ENCODE results near the gene ARHGAP5.
"Not testable (repeated sequence)": the region's sequence is repeated elsewhere in the genome, so short reads cannot be mapped to it uniquely, and the experiment has no call there.

The ARHGAP5 gene

DNA sequence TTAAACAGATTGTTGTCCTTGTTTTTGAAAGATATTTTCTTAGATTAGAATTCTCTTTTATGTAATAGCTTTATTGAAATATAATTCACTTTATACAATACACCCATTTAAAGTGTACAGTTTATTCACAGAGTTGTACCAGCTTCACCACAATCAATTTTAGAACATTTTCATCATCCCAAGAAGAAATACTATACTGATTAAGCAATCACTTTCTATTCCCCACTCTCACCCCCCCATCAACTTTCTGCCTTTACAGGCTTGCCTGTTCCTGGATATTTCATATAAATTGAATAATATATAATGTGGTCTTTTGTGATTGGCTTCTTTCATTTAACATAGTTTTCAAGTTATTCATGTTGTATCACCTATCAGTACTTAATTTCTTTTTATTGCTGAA is 44.4 kb downstream of the ARHGAP5 start:
- TF ChIP-seq POLR2A (IDR thresholded peaks at IDR 0.05; ENCODE audit: low read depth, low read length), result no peak
- DNase-seq (ENCODE audit: insufficient read length, low spot score) (no peak), FAIRE-seq (no peak)

DNA sequence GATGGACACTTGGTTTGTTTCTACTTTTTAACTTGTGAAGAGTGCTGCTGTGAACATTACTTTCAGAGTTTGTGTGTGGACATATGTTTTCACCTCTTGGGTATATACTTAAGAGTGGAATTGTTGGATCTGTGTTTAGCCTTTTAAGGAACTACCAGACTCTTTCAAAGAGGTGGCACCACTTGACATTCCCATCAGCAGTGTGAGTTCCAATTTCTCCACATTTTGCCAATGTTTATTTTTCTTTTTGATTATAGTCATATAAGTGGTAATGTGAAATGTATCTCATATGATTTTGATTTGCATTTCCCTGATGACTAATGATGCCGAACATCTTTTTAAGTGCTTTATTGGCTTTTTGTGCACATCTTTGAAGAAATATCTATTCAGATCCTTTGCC is 44.8 kb downstream of the ARHGAP5 start:
- TF ChIP-seq POLR2A (IDR thresholded peaks at IDR 0.05; ENCODE audit: low read depth, low read length), result no peak
- DNase-seq (ENCODE audit: insufficient read length, low spot score) (no peak), FAIRE-seq (no peak)

DNA sequence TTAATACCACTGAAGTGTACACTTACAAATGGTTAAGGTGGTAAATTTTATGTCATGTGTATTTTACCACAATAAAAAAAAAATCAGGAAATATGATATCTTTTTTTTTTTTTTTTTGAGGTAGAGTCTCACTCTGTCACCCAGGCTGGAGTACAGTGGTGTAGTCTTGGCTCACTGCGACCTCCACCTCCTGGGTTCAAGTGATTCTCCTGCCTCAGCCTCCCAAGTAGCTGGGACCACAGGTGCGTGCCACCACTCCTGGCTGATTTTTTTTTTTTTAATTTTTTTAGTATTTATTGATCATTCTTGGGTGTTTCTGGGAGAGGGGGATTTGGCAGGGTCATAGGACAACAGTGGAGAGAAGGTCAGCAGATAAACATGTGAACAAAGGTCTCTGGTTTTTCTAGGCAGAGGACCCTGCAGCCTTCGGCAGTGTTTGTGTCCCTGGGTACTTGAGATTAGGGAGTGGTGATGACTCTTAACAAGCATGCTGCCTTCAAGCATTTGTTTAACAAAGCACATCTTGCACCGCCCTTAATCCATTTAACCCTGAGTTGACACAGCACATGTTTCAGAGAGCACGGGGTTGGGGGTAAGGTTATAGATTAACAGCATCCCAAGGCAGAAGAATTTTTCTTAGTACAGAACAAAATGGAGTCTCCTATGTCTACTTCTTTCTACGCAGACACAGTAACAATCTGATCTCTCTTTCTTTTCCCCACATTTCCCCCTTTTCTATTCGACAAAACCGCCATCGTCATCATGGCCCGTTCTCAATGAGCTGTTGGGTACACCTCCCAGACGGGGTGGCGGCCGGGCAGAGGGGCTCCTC is 50.0 kb downstream of the ARHGAP5 start:
- not testable (repeated sequence) for FAIRE-seq; DNase-seq (ENCODE audit: insufficient read length, low spot score)

DNA sequence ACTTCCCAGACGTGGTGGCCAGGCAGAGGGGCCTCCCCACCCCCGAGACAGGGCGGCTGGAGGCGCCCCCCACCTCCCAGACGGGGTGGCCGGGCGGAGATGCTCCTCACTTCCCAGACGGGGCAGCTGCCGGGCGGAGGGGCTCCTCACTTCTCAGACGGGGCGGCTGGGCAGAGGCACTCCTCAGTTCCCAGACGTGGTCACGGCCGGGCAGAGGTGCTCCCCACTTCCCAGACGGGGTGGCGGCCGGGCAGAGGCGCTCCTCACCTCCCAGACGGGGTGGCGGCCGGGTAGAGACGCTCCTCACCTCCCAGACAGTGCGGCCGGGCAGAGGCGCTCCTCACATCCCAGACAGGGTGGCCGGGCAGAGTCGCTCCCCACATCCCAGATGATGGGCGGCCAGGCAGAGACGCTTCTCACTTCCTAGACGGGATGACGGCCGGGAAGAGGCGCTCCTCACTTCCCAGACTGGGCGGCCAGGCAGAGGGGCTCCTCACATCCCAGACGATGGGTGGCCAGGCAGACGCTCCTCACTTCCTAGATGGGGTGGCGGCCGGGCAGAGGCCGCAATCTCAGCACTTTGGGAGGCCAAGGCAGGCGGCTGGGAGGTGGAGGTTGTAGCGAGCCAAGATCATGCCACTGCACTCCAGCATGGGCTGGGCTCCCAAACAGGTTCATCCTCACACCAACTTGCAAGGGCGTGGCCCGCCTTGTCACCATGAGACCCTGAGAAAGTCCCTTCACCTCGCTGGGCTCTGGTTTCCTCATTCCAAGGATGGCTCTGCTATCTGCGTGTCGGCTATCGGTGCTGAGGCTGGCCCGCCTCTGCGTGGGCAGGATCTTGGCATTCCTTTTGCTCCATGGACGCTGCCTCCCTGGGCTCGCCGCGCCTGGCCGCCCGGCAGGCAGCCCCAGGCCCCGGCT is 50.9 kb downstream of the ARHGAP5 start:
- DNase-seq (ENCODE audit: insufficient read length, low spot score); FAIRE-seq: not testable (repeated sequence)

DNA sequence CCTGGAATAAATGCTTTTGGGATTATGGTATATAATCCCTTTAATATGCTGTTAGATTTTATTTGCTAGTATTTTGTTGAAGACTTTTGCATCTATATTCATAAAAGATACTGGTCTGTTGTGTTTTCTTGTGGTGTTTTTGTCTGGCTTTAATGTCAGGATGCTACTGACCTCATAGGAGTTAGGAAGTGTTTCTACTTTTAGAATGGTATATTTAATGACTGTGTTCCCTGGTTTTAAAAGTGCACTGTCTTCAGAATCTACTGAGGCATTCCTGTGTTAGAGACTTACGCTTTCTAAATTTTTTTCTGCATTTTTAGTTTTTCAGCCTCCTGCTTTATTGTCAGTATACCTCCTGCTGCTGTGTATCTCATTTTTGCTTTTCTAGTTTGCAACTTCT is 51.6 kb downstream of the ARHGAP5 start:
- DNase-seq (ENCODE audit: insufficient read length, low spot score) (no peak), FAIRE-seq (no peak)
- TF ChIP-seq POLR2A (IDR thresholded peaks at IDR 0.05; ENCODE audit: low read depth, low read length), result no peak

DNA sequence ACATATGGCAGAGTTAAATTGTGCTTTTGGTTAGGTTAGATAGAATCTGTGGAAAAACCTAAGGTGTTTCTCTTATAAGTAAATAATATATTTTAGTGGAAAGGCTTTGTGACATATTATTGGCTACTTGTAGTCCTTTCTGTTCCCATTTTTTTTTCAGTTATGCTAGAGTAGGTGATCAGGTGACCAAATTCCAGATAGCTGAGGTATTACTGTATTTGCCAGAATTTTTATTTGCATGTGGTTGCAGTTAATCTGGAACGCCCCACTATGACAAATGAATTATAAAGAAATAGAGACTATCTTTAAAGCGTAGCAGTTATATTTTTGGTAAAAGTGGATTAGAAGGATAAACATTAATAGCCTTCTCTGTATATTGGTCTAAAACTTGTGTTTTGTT is 52.0 kb downstream of the ARHGAP5 start:
- peak; percentile 2 for DNase-seq (ENCODE audit: insufficient read length, low spot score)
- FAIRE-seq, result peak; percentile 6
- no peak for TF ChIP-seq POLR2A (IDR thresholded peaks at IDR 0.05; ENCODE audit: low read depth, low read length)

DNA sequence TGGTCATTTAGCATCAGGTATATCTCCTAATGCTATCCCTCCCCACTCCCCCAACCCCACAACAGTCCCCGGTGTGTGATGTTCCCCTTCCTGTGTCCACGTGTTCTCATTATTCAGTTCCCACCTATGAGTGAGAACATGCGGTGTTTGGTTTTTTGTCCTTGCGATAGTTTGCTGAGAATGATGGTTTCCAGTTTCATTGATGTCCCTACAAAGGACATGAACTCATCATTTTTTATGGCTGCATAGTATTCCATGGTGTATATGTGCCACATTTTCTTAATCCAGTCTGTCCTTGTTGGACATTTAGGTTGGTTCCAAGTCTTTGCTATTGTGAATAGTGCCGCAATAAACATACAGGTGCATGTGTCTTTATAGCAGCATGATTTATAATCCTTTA is 54.6 kb downstream of the ARHGAP5 start:
- not testable (repeated sequence) for FAIRE-seq; DNase-seq (ENCODE audit: insufficient read length, low spot score)

DNA sequence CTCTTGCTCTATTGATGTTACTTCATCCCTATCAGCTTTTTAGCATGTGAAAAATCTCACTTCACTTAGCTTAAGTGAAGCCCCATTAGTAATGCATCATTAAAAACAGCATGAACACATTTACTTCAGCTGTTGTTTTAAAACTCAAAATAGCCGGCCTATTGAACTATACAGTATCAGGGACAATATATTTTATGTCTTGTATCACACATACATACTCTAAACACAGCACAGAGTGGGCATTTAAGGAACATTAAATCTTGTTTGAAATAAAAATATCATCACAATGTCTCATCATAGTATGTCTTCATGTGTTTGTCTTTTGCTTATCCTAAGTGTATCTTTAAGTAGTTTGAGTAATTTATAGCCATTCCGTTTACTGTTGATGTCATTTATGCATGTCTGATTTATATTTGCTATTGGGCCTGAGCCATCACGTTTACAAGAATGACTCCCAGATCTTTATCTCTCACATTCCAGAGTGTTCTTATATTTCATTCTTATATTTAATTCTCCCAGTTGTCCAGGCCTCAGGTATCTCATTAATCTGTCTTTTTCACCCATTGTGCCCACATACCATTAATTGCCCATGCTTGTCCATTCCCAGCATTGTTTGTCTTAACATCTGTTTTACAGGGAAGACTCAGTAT is 57.5 kb downstream of the ARHGAP5 start:
- no peak for TF ChIP-seq POLR2A (IDR thresholded peaks at IDR 0.05; ENCODE audit: low read depth, low read length)
- FAIRE-seq, result no peak
- DNase-seq (ENCODE audit: insufficient read length, low spot score), result no peak

DNA sequence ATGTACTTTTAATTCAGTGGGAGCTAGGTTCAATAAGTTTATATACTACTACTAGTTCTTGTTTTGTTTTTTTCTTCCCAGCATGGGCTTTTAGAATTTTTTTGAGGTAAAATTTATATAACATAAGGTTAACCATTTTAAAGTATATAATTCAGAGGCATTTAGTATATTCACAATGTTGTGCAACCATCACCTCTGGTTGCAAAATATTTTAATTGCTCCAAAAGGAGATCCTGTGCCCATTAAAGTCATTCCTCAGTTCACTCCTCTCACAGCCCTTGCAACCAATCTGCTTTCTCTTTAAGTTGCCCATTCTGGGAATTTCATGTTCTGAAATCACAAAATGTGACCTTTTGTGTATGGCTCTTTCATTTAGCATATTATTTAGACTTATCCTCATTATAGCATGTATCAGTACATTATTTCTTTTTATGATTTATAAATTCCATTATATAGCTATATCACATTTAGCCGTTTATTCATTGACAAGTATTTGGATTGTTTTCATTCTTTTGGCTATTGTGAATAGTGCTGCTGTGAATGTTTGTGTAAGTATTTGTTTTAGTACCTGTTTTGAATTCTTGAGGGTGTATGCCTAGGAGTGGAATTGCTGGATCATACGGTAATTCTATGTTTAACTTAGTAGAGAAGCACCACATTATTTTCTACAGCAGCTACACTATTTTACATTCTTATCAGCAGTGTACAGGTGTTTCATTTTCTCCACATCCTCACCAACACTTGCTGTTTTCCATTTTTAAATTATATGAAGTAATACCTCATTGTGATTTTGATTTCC is 59.1 kb downstream of the ARHGAP5 start:
- FAIRE-seq, result no peak
- no peak for TF ChIP-seq POLR2A (IDR thresholded peaks at IDR 0.05; ENCODE audit: low read depth, low read length)
- no peak for DNase-seq (ENCODE audit: insufficient read length, low spot score)

DNA sequence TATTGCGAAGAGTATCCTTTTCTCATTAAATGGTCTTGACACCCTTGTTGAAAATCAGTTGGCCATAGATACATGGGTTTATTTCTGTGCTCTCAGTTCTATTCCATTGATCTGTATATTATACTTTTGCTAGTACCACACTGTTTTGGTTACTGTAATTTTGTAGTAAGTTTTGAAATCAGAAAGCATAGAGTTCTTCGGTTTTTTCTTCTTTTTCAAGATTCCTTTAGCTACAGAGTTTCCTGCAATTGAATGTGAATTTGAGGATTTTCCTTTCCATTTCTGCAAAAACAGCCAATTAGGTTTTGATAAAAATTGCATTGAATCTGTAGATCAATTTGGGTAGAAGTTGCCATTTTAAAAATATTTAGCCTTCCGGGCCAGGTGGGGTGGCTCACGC is 60.2 kb downstream of the ARHGAP5 start:
- FAIRE-seq (no peak), DNase-seq (ENCODE audit: insufficient read length, low spot score) (no peak)
- TF ChIP-seq POLR2A (IDR thresholded peaks at IDR 0.05; ENCODE audit: low read depth, low read length), result no peak

DNA sequence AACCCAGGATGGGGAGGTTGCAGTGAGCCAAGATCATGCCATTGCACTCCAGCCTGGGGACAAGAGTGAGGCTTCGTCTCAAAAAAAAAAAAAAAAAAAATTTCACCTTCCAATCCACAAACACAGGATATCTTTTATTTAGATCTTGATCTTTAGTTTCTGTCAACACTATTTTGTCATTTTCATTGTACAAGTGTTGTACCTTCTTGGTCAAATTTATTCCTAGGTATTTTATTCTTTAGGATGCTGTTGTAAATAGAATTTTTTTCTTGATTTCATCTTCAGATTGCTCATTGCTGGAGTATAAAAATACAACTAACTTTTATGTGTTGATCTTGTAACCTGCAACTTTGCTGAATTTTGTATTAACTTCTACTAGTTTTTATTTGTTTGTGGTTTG is 60.8 kb downstream of the ARHGAP5 start:
- DNase-seq (ENCODE audit: insufficient read length, low spot score) (no peak), FAIRE-seq (no peak)
- TF ChIP-seq POLR2A (IDR thresholded peaks at IDR 0.05; ENCODE audit: low read depth, low read length), result no peak

DNA sequence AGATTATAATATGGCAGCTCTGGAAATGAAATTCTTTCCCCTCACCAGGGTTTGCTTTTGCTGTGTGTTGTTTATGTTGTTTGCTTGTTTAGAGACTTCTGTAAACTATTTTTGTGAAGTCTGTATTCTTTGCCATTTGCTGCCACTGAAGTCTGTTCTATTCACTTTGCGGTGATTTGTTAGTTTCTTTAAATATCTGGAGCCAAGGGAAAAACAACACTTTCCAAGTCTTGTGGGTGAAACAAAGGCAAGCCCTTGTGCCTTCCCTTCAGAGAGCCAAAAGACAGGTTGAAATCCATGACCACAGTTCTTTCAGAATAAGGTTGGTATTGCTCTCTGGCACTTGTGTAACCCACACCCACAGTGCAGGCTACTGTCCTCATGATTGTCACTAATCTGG is 65.2 kb downstream of the ARHGAP5 start:
- no peak for DNase-seq (ENCODE audit: insufficient read length, low spot score)
- FAIRE-seq, result no peak
- no peak for TF ChIP-seq POLR2A (IDR thresholded peaks at IDR 0.05; ENCODE audit: low read depth, low read length)

DNA sequence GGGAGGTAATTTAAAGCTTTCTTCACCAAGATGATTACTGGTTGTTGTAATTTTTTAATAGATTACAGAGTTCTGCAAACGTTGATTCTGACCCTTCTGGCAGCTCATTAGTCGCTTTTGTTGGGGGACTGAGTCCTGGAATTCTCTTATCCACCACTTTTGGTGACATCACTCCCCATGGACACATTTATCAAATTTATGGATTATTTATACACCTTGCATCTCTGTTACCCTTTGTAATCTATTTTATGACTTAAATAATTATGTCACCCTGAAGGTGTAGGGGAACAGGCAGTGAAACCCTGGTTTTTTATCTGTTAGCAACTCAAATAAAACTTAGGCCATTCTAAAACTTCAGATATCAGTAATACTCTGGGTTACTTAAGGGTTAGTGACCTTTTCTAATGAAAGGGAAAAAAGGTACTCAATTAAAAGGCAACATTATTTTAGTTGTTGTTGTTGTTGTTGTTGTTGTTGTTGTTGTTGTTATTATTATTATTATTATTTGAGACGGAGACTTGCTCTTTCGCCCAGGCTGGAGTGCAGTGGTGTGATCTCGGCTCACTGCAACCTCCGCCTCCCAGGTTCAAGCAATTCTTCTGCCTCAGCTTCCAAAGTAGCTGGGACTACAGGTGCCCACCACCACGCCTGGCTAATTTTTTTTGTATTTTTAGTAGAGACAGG is 65.8 kb downstream of the ARHGAP5 start:
- TF ChIP-seq POLR2A (IDR thresholded peaks at IDR 0.05; ENCODE audit: low read depth, low read length), result no peak
- FAIRE-seq, result no peak
- DNase-seq (ENCODE audit: insufficient read length, low spot score), result no peak

Measured in H54 (cell line).